ENCODE results near the gene DYDC2. TPM values are rescaled to one million over a fixed set of nuclear protein-coding genes. Genes with fewer than 3 reads are reported as not detected.

The DYDC2 gene
- total RNA-seq, 2 experiments from 2014 or later: not detected

GRCh38 chr10:80410122-80410521 lies 53.5 kb downstream of the DYDC2 start:
- H3K79me2 ChIP-seq (ENCODE audit: insufficient read depth, low read depth, low read length): no peaks in the 10 kb centered on the region
- no peak overlapping the region for H3K4me3 ChIP-seq (ENCODE audit: low read depth, low read length, poor library complexity, severe bottlenecking)
- ChIA-PET CTCF (ENCODE audit: unreplicated experiment) (no interaction called here), POLR2A (no interaction called here)
- no peaks in the 10 kb centered on the region for H3K36me3 ChIP-seq (ENCODE audit: insufficient read depth, low read length)
- H3K27ac ChIP-seq (ENCODE audit: low read depth, low read length, poor library complexity, severe bottlenecking): no peak overlapping the region
- intact Hi-C loops (cut with micrococcal nuclease; ENCODE audit: unreplicated experiment): no loop called here
- H3K4me1 ChIP-seq (ENCODE audit: insufficient read depth, low read length, poor library complexity, severe bottlenecking): no peaks in the 10 kb centered on the region
- no peak overlapping the region for H2AFZ ChIP-seq (ENCODE audit: low read length)
- BruUV-seq (replicated peaks): no TSS peak
- no peaks in the 10 kb centered on the region for H3K9me2 ChIP-seq (ENCODE audit: insufficient read depth, low read length)
- no peak for DNase-seq (ENCODE audit: low spot score)
- H3K4me2 ChIP-seq (ENCODE audit: low read length): no peak overlapping the region
- H4K20me1 ChIP-seq (ENCODE audit: insufficient read depth, low read length): no peaks in the 10 kb centered on the region
- no peak for TF ChIP-seq EZH2phosphoT487 (IDR thresholded peaks at IDR 0.05; ENCODE audit: borderline replicate concordance, low read depth, low read length)
- TF ChIP-seq, protein P1, sequence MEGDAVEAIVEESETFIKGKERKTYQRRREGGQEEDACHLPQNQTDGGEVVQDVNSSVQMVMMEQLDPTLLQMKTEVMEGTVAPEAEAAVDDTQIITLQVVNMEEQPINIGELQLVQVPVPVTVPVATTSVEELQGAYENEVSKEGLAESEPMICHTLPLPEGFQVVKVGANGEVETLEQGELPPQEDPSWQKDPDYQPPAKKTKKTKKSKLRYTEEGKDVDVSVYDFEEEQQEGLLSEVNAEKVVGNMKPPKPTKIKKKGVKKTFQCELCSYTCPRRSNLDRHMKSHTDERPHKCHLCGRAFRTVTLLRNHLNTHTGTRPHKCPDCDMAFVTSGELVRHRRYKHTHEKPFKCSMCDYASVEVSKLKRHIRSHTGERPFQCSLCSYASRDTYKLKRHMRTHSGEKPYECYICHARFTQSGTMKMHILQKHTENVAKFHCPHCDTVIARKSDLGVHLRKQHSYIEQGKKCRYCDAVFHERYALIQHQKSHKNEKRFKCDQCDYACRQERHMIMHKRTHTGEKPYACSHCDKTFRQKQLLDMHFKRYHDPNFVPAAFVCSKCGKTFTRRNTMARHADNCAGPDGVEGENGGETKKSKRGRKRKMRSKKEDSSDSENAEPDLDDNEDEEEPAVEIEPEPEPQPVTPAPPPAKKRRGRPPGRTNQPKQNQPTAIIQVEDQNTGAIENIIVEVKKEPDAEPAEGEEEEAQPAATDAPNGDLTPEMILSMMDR (conservative IDR thresholded peaks at IDR 0.05; ENCODE audit: low read length): no peak
- H3K9me3 ChIP-seq (ENCODE audit: low read length): no peaks in the 10 kb centered on the region

- Histone ChIP-seq H3K4me2 (ENCODE audit: low read length) (no peak overlapping the region), H2AFZ (ENCODE audit: low read length) (no peak overlapping the region), H3K9me3 (ENCODE audit: low read length) (no peaks in the 10 kb centered on the region), H3K4me1 (ENCODE audit: insufficient read depth, low read length, poor library complexity, severe bottlenecking) (no peaks in the 10 kb centered on the region), H4K20me1 (ENCODE audit: insufficient read depth, low read length) (no peaks in the 10 kb centered on the region), H3K4me3 (ENCODE audit: low read depth, low read length, poor library complexity, severe bottlenecking) (no peak overlapping the region), H3K79me2 (ENCODE audit: insufficient read depth, low read depth, low read length) (no peaks in the 10 kb centered on the region), H3K27ac (ENCODE audit: low read depth, low read length, poor library complexity, severe bottlenecking) (no peak overlapping the region), H3K9me2 (ENCODE audit: insufficient read depth, low read length) (no peaks in the 10 kb centered on the region), H3K36me3 (ENCODE audit: insufficient read depth, low read length) (no peaks in the 10 kb centered on the region)
- no peak for DNase-seq (ENCODE audit: low spot score)
- no TSS peak for BruUV-seq (replicated peaks)
- POLR2A ChIA-PET: no interaction called here
- TF ChIP-seq EZH2phosphoT487 (IDR thresholded peaks at IDR 0.05; ENCODE audit: borderline replicate concordance, low read depth, low read length): no peak
- intact Hi-C loops (cut with micrococcal nuclease; ENCODE audit: unreplicated experiment): no loop called here
- CTCF ChIA-PET (ENCODE audit: unreplicated experiment): no interaction called here
Measured at GRCh38 chr10:80410578-80411145, 54.1 kb downstream of the DYDC2 start.

DNA sequence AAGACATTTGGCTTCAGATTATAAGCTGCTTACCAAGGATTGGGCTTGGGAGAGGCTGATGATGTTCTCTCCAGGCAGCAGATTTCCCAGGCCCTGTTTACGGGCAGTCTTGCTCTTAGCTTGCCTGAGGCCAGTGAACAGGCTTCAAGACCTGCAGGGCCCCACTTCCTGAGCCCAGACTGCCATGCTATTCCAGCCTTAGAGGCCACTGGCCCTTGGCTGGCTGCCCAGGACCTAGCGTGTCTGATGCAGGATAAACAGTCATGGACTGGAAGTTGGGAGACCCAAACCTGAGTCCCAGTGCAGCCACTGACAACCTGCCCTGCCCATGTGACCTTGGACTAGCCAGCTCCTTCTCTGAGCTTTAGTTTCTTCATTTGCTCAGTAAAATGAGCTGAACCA lies 54.7 kb downstream of the DYDC2 start:
- no peaks in the 10 kb centered on the region for H3K79me2 ChIP-seq (ENCODE audit: insufficient read depth, low read depth, low read length)
- no peaks in the 10 kb centered on the region for H3K9me3 ChIP-seq (ENCODE audit: low read length)
- no peaks in the 10 kb centered on the region for H3K4me1 ChIP-seq (ENCODE audit: insufficient read depth, low read length, poor library complexity, severe bottlenecking)
- no TSS peak for BruUV-seq (replicated peaks)
- no peaks in the 10 kb centered on the region for H4K20me1 ChIP-seq (ENCODE audit: insufficient read depth, low read length)
- no peak overlapping the region for H2AFZ ChIP-seq (ENCODE audit: low read length)
- no peak overlapping the region for H3K4me3 ChIP-seq (ENCODE audit: low read depth, low read length, poor library complexity, severe bottlenecking)
- H3K27ac ChIP-seq (ENCODE audit: low read depth, low read length, poor library complexity, severe bottlenecking): no peak overlapping the region
- ChIA-PET CTCF (ENCODE audit: unreplicated experiment) (no interaction called here), POLR2A (interaction anchor here (1.8 kb wide), 1 partner anchor 11 kb away, joined by 4 read pairs; no protein-coding TSS in a partner anchor)
- no peaks in the 10 kb centered on the region for H3K9me2 ChIP-seq (ENCODE audit: insufficient read depth, low read length)
- TF ChIP-seq, protein P1 (conservative IDR thresholded peaks at IDR 0.05; ENCODE audit: low read length): no peak
- TF ChIP-seq EZH2phosphoT487 (IDR thresholded peaks at IDR 0.05; ENCODE audit: borderline replicate concordance, low read depth, low read length): no peak
- no peak for DNase-seq (ENCODE audit: low spot score)
- no peaks in the 10 kb centered on the region for H3K36me3 ChIP-seq (ENCODE audit: insufficient read depth, low read length)
- no peak overlapping the region for H3K4me2 ChIP-seq (ENCODE audit: low read length)
- intact Hi-C loops (cut with micrococcal nuclease; ENCODE audit: unreplicated experiment): no loop called here
